ENCODE measurements around the gene SNAI3. TPM values are rescaled to one million over a fixed set of nuclear protein-coding genes. Genes with fewer than 3 reads are reported as not detected.

SNAI3 gene
- total RNA-seq, 1 donor from 2014 or later, result 3.1 TPM

DNA sequence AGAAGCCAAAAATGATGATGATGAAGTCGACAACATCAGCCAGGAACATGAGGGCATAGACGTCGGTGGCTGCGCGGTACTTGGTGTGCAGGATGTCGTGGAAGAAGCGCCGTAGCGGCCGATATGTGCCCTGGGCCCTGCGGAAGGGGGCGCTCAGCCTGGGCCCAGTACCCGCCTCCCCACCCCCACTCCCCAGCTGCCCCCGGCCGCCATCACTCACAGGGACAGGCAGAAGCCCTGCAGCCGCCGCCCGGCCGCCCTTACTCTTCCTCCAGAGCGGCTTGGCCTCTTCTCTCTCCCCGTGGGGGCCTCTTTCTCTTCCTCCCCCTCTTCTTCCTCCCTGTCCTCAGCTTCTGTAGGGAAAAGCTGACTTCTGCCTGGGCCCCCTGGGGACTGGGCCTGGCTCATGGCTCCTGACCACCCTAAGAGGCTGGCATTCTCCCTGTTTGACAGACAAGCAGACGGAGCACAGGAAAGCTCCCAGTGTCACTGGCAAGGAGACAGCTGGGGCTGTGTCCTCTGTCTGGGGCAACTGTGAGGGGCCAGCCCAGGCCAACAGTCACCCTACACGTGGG lies 34.2 kb upstream of the SNAI3 start:
- Histone ChIP-seq H3K4me1 (peaks cover 9% of the 10 kb centered on the region), H3K9me3 (replicated peaks) (no peaks in the 10 kb centered on the region), H3K27me3 (ENCODE audit: low read depth) (no peaks in the 10 kb centered on the region), H3K4me3 (no peak overlapping the region), H3K36me3 (peaks cover 98% of the 10 kb centered on the region), H3K27ac (replicated peaks) (no peak overlapping the region)
- TF ChIP-seq CTCF (IDR thresholded peaks at IDR 0.05; ENCODE audit: borderline replicate concordance), result no peak
- DNase-seq, result no peak
- intact Hi-C loops (cut with micrococcal nuclease), result no loop called here

- Histone ChIP-seq H3K36me3 (peaks cover 98% of the 10 kb centered on the region), H3K4me3 (no peak overlapping the region), H3K4me1 (peaks cover 9% of the 10 kb centered on the region), H3K27ac (replicated peaks) (no peak overlapping the region), H3K27me3 (ENCODE audit: low read depth) (no peaks in the 10 kb centered on the region), H3K9me3 (replicated peaks) (no peaks in the 10 kb centered on the region)
- intact Hi-C loops (cut with micrococcal nuclease), result no loop called here
- no peak for TF ChIP-seq CTCF (IDR thresholded peaks at IDR 0.05; ENCODE audit: borderline replicate concordance)
- DNase-seq, result no peak
These were observed 33.6 kb upstream of the SNAI3 start for GRCh38 chr16:88719933-88720296.

GRCh38 chr16:88719267-88719932 lies 33.1 kb upstream of the SNAI3 start:
- Histone ChIP-seq H3K27ac (replicated peaks) (peak overlapping the region; percentile 27), H3K36me3 (peaks cover 98% of the 10 kb centered on the region), H3K4me1 (peaks cover 9% of the 10 kb centered on the region), H3K4me3 (no peak overlapping the region), H3K27me3 (ENCODE audit: low read depth) (no peaks in the 10 kb centered on the region), H3K9me3 (replicated peaks) (no peaks in the 10 kb centered on the region)
- intact Hi-C loops (cut with micrococcal nuclease), result no loop called here
- peak; percentile 57 for DNase-seq
- no peak for TF ChIP-seq CTCF (IDR thresholded peaks at IDR 0.05; ENCODE audit: borderline replicate concordance)

- peaks cover 98% of the 10 kb centered on the region for H3K36me3 ChIP-seq
- H3K4me1 ChIP-seq, result peaks cover 9% of the 10 kb centered on the region
- H3K4me3 ChIP-seq, result no peak overlapping the region
- no peak for TF ChIP-seq CTCF (IDR thresholded peaks at IDR 0.05; ENCODE audit: borderline replicate concordance)
- no peaks in the 10 kb centered on the region for H3K27me3 ChIP-seq (ENCODE audit: low read depth)
- no peaks in the 10 kb centered on the region for H3K9me3 ChIP-seq (replicated peaks)
- no peak overlapping the region for H3K27ac ChIP-seq (replicated peaks)
- intact Hi-C loops (cut with micrococcal nuclease), result no loop called here
- DNase-seq, result no peak
These were observed 31.9 kb upstream of the SNAI3 start for GRCh38 chr16:88718178-88718577.

GRCh38 chr16:88716601-88717001 lies 30.3 kb upstream of the SNAI3 start:
- Histone ChIP-seq H3K27me3 (ENCODE audit: low read depth) (no peaks in the 10 kb centered on the region), H3K9me3 (replicated peaks) (no peaks in the 10 kb centered on the region), H3K4me1 (peaks cover 9% of the 10 kb centered on the region), H3K36me3 (peaks cover 83% of the 10 kb centered on the region), H3K4me3 (no peak overlapping the region), H3K27ac (replicated peaks) (no peak overlapping the region)
- intact Hi-C loops (cut with micrococcal nuclease), result no loop called here
- TF ChIP-seq CTCF (IDR thresholded peaks at IDR 0.05; ENCODE audit: borderline replicate concordance), result no peak
- no peak for DNase-seq

Measured in left ventricle myocardium inferior (tissue), 1 donor.